Hepatocyte (in vitro differentiated cells): Measurements from ENCODE around the gene EPAS1.

Experiments
- CTCF ChIP-seq: fragments of 200-600 bp; sonication (generic); IDR thresholded peaks from 2 replicates; pipeline ENCODE4 v1.5.1; 2016; ENCODE audit warnings: antibody characterized with exemption, mild to moderate bottlenecking; ENCODE audit not compliant: poor library complexity
- EZH2 ChIP-seq: fragments of 200-600 bp; sonication (generic); IDR thresholded peaks from 2 replicates; pipeline ENCODE4 v1.6.1; 2016; ENCODE audit warnings: antibody characterized with exemption, mild to moderate bottlenecking, borderline replicate concordance
- EZH2phosphoT487 ChIP-seq: fragments of 200-600 bp; sonication (generic); IDR thresholded peaks from one replicate; pipeline ENCODE4 v1.6.1; 2018; ENCODE audit warnings: antibody characterized with exemption, mild to moderate bottlenecking, low read depth, moderate library complexity; ENCODE audit not compliant: unreplicated experiment, severe bottlenecking

- peak; percentile 76 for TF ChIP-seq CTCF
- TF ChIP-seq EZH2phosphoT487, result no peak
- TF ChIP-seq EZH2, result no peak
Measured at GRCh38 chr2:46364797-46365457, 67.7 kb downstream of the EPAS1 start.
